SJCRH30 (cell line): ENCODE results near the gene ACTA1. TPM values are rescaled to one million over a fixed set of nuclear protein-coding genes. Genes with fewer than 3 reads are reported as not detected.
A peak's percentile ranks its signal among the peaks of the same experiment; 100 is the strongest.

Source experiments
- DNase-seq, 2 experiments: peaks; one replicate each; pipeline ENCODE4 v3.0.0-alpha.2; 2015 to 2020
- H3K27ac ChIP-seq: fragments of 250-450 bp; sonication (Bioruptor Pico); 2 replicates; pipeline ENCODE4 v1.5.1; 2020; ENCODE audit warnings: mild to moderate bottlenecking, moderate library complexity
- H3K27me3 ChIP-seq: fragments of 250-450 bp; sonication (Bioruptor Pico); 2 replicates; pipeline ENCODE4 v1.5.1; 2020; ENCODE audit warnings: mild to moderate bottlenecking, moderate library complexity
- H3K36me3 ChIP-seq: fragments of 250-450 bp; sonication (Bioruptor Pico); 2 replicates; pipeline ENCODE4 v1.5.1; 2020; ENCODE audit warnings: mild to moderate bottlenecking, moderate library complexity
- H3K4me1 ChIP-seq: fragments of 250-450 bp; sonication (Bioruptor Pico); 2 replicates; pipeline ENCODE4 v1.5.1; 2020; ENCODE audit warnings: mild to moderate bottlenecking, moderate library complexity
- H3K4me3 ChIP-seq: fragments of 250-450 bp; sonication (Bioruptor Pico); 2 replicates; pipeline ENCODE4 v1.5.1; 2020; ENCODE audit warnings: mild to moderate bottlenecking, moderate library complexity
- H3K9me3 ChIP-seq: fragments of 250-450 bp; sonication (Bioruptor Pico); replicated peaks from 2 replicates; pipeline ENCODE4 v1.5.1; 2020; ENCODE audit warnings: mild to moderate bottlenecking, moderate library complexity
- total RNA-seq: library from RNA; depleted of rRNA; stranded (reverse); fragments of >200 nt; shearing (Covaris generic); gene quantifications from 2 replicates; pipeline ENCODE4 v1.2.3, GENCODE V29; 2014

ACTA1 gene
- total RNA-seq, 1 experiment from 2014 or later, result 0.93 TPM

GRCh38 chr1:229454056-229454455, 20.2 kb upstream of the ACTA1 start:
- H3K4me3 ChIP-seq, result no peak overlapping the region
- no peak for DNase-seq
- no peaks in the 10 kb centered on the region for H3K27me3 ChIP-seq
- peaks cover 35% of the 10 kb centered on the region for H3K36me3 ChIP-seq
- H3K4me1 ChIP-seq, result peaks cover 7% of the 10 kb centered on the region; the same call in 1 of the 2 replicates
- H3K9me3 ChIP-seq, result no peaks in the 10 kb centered on the region
- H3K27ac ChIP-seq, result no peak overlapping the region

GRCh38 chr1:229452956-229453801, 19.3 kb upstream of the ACTA1 start:
- Histone ChIP-seq H3K4me3 (no peak overlapping the region), H3K27me3 (no peaks in the 10 kb centered on the region), H3K4me1 (peaks cover 7% of the 10 kb centered on the region; the same call in 1 of the 2 replicates), H3K36me3 (peaks cover 38% of the 10 kb centered on the region), H3K9me3 (no peaks in the 10 kb centered on the region), H3K27ac (no peak overlapping the region)
- peak in 1 of 2 experiments; percentile 26 for DNase-seq

GRCh38 chr1:229448845-229449244, 15.0 kb upstream of the ACTA1 start:
- no peak for DNase-seq
- Histone ChIP-seq H3K4me1 (no peaks in the 10 kb centered on the region), H3K4me3 (no peak overlapping the region), H3K27me3 (no peaks in the 10 kb centered on the region), H3K36me3 (peaks cover 28% of the 10 kb centered on the region), H3K9me3 (no peaks in the 10 kb centered on the region), H3K27ac (no peak overlapping the region)

DNA sequence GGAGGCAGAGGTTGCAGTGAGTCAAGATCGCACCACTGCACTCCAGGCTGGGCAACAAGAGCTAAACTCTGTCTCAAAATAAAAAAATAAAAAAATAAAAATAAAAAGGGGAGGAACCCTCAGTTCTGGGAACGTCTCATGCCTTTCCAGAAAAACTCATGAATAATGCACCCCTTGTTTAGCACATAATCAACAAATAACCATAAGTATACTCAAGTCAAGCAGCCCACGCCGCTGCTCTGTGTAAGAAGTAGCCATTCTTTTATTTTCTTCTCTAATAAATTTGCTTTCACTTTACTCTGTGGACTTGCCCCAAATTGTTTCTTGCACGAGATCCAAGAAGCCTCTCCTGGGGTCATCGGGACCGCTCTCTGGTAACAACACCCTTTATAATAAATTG, 14.5 kb upstream of the ACTA1 start:
- Histone ChIP-seq H3K4me1 (no peaks in the 10 kb centered on the region), H3K27ac (no peak overlapping the region), H3K4me3 (no peak overlapping the region), H3K36me3 (peaks cover 29% of the 10 kb centered on the region), H3K9me3 (no peaks in the 10 kb centered on the region), H3K27me3 (no peaks in the 10 kb centered on the region)
- no peak for DNase-seq

DNA sequence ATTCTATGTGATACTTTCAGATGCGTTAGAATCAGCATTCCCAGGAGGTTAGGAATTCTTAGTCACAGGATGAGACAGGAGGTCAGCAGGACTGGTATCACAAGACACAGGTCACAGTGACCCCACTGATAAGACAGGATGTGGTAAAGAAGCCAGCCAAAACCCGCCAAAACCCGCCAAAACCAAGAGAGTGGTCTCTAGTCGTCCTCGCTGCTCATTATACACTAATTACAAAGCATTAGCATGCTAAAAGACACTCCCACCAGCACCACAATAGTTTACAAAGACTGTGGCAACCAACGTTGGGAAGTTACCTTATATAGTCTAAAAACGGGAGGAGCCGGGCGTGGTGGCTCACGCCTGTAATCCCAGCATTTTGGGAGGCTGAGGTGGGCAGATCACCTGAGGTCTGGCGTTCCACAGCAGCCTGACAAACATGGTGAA, 13.9 kb upstream of the ACTA1 start:
- no peak for DNase-seq
- Histone ChIP-seq H3K27ac (no peak overlapping the region), H3K9me3 (no peaks in the 10 kb centered on the region), H3K36me3 (peaks cover 31% of the 10 kb centered on the region), H3K4me3 (no peak overlapping the region), H3K27me3 (no peaks in the 10 kb centered on the region), H3K4me1 (no peaks in the 10 kb centered on the region)

- H3K4me1 ChIP-seq, result no peaks in the 10 kb centered on the region
- H3K36me3 ChIP-seq, result peaks cover 28% of the 10 kb centered on the region
- H3K9me3 ChIP-seq, result no peaks in the 10 kb centered on the region
- no peaks in the 10 kb centered on the region for H3K27me3 ChIP-seq
- no peak for DNase-seq
- no peak overlapping the region for H3K27ac ChIP-seq
- no peak overlapping the region for H3K4me3 ChIP-seq
Measured at GRCh38 chr1:229445828-229446227, 11.9 kb upstream of the ACTA1 start.

- DNase-seq, result no peak
- no peak overlapping the region for H3K27ac ChIP-seq
- peaks cover 3% of the 10 kb centered on the region; the same call in 1 of the 2 replicates for H3K4me1 ChIP-seq
- H3K36me3 ChIP-seq, result peaks cover 8% of the 10 kb centered on the region
- no peaks in the 10 kb centered on the region for H3K9me3 ChIP-seq
- no peaks in the 10 kb centered on the region for H3K27me3 ChIP-seq
- no peak overlapping the region for H3K4me3 ChIP-seq
Measured at GRCh38 chr1:229440851-229441537, 7.1 kb upstream of the ACTA1 start.

GRCh38 chr1:229438021-229438420, 4.1 kb upstream of the ACTA1 start:
- Histone ChIP-seq H3K27ac (no peak overlapping the region), H3K9me3 (no peaks in the 10 kb centered on the region), H3K4me1 (peaks cover 19% of the 10 kb centered on the region), H3K4me3 (no peak overlapping the region), H3K27me3 (no peaks in the 10 kb centered on the region), H3K36me3 (no peaks in the 10 kb centered on the region; the same call in 1 of the 2 replicates)
- DNase-seq, result no peak

DNA sequence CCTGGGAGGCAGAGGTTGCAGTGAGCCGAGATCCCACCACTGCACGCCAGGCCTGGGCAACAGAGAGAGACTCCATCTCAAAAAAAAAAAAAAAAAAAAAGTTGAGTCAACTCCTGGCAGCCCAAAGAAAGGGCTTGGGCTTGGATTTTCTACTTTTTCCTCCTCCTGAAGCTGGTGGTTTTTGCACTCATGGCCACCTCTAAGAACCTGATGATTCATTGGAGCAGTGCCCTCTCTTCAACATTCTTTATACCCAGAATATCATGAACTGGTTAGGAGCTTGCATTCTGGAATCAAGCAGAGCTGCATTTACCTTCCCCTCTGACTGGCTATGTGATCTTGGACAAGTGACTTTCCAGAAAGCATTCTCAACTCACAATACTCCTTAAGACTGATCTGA, 3.5 kb upstream of the ACTA1 start:
- Histone ChIP-seq H3K4me3 (no peak overlapping the region), H3K27ac (no peak overlapping the region), H3K36me3 (no peaks in the 10 kb centered on the region; the same call in 1 of the 2 replicates), H3K27me3 (no peaks in the 10 kb centered on the region), H3K4me1 (peaks cover 19% of the 10 kb centered on the region), H3K9me3 (no peaks in the 10 kb centered on the region)
- DNase-seq, result no peak

- H3K4me1 ChIP-seq, result peaks cover 19% of the 10 kb centered on the region
- no peak overlapping the region for H3K4me3 ChIP-seq
- H3K27ac ChIP-seq, result no peak overlapping the region
- H3K36me3 ChIP-seq, result no peaks in the 10 kb centered on the region
- DNase-seq, result peak in 1 of 2 experiments; percentile 7
- no peaks in the 10 kb centered on the region for H3K27me3 ChIP-seq
- no peaks in the 10 kb centered on the region for H3K9me3 ChIP-seq
Measured at GRCh38 chr1:229436201-229436600, 2.3 kb upstream of the ACTA1 start.

DNA sequence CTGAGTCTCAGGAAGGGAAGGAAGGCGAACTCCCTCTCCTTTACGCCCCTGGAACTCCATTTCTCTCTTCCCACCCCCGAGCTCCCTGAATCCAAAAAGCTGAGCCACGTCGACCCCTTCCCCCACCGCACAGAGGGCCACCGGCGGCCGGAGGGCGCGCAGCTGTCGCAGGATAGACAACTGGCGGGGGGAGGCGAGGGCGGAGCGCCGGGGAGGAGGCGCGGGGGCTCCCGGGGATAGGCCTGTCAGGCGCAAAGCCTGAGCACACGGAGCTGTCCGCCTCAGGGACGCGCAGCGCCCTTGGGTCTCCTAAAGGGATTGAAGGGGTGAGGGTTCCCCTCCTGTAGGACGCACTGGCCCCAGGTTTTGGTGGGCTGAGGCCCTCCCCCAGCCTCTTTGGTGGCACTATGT, 752 bp upstream of the ACTA1 start:
- Histone ChIP-seq H3K27ac (peak overlapping the region; percentile 86), H3K27me3 (no peaks in the 10 kb centered on the region), H3K9me3 (no peaks in the 10 kb centered on the region), H3K36me3 (no peaks in the 10 kb centered on the region), H3K4me3 (peak overlapping the region; percentile 56), H3K4me1 (peaks cover 19% of the 10 kb centered on the region)
- peak; percentile 91 to 92 for DNase-seq

GRCh38 chr1:229433364-229434004, 410 bp downstream of the ACTA1 start:
- Histone ChIP-seq H3K36me3 (no peaks in the 10 kb centered on the region), H3K4me1 (peaks cover 19% of the 10 kb centered on the region), H3K27ac (no peak overlapping the region), H3K4me3 (peak overlapping the region; percentile 56; the same call in 1 of the 2 replicates), H3K27me3 (no peaks in the 10 kb centered on the region), H3K9me3 (no peaks in the 10 kb centered on the region)
- no peak for DNase-seq

DNA sequence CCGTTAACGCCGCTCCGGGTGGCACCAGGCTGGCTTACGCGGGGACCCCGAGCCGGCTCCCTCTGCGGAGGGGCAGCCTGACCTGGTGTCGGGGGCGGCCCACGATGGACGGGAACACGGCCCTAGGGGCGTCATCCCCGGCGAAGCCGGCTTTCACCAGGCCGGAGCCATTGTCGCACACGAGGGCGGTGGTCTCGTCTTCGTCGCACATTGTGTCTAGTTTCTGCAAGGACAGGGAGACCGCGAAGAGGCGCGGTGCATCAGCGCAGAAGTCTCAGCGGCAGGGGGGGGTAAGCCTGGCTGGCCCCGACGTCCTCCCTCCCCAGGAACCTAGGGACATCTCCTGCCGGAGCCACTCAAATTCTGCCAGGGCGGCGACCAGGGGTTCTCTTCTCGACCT, 989 bp downstream of the ACTA1 start:
- DNase-seq, result no peak
- H3K27me3 ChIP-seq, result no peaks in the 10 kb centered on the region
- no peaks in the 10 kb centered on the region for H3K9me3 ChIP-seq
- no peak overlapping the region for H3K4me3 ChIP-seq
- H3K4me1 ChIP-seq, result peaks cover 19% of the 10 kb centered on the region
- H3K27ac ChIP-seq, result no peak overlapping the region
- no peaks in the 10 kb centered on the region for H3K36me3 ChIP-seq

GRCh38 chr1:229432116-229432461, 1.8 kb downstream of the ACTA1 start:
- Histone ChIP-seq H3K27me3 (no peaks in the 10 kb centered on the region), H3K36me3 (no peaks in the 10 kb centered on the region), H3K4me3 (no peak overlapping the region), H3K9me3 (no peaks in the 10 kb centered on the region), H3K27ac (no peak overlapping the region), H3K4me1 (peaks cover 19% of the 10 kb centered on the region)
- no peak for DNase-seq
